CD4-positive, alpha-beta T cell treated with Interferon gamma for 1 hour (primary cell): Measurements from ENCODE around the gene GPR15LG.

ENCODE experiments used
- DNase-seq: peaks from one replicate; pipeline ENCODE4 v3.0.0-alpha.2; 2020

The GPR15LG gene

GRCh38 chr10:84217746-84218145, 44.1 kb downstream of the GPR15LG start:
- no peak for DNase-seq

- no peak for DNase-seq
Measured at GRCh38 chr10:84221916-84222315, 48.3 kb downstream of the GPR15LG start.

- DNase-seq, result no peak
Measured at GRCh38 chr10:84224411-84225028, 50.9 kb downstream of the GPR15LG start.

- DNase-seq, result no peak
Measured at GRCh38 chr10:84225427-84226173, 52.0 kb downstream of the GPR15LG start, which contains the start of gene LRIT2. Gene LRIT2, minus strand, starts transcription at chr10:84225544. Its CDS starts 24 bp downstream, at chr10:84225520.

GRCh38 chr10:84226616-84227015, 53.0 kb downstream of the GPR15LG start:
- no peak for DNase-seq

- DNase-seq, result no peak
Measured at GRCh38 chr10:84227810-84228209, 54.2 kb downstream of the GPR15LG start.

GRCh38 chr10:84230359-84230758, 56.8 kb downstream of the GPR15LG start:
- no peak for DNase-seq

GRCh38 chr10:84232376-84232775, 58.8 kb downstream of the GPR15LG start:
- DNase-seq, result no peak

GRCh38 chr10:84233940-84234339, 60.3 kb downstream of the GPR15LG start:
- no peak for DNase-seq

- DNase-seq, result no peak
Measured at GRCh38 chr10:84234479-84234878, 60.9 kb downstream of the GPR15LG start.
